Right atrium auricular region (tissue), 2 donors: ENCODE measurements around the gene FUT9. TPM values are rescaled to one million over a fixed set of nuclear protein-coding genes. Genes with fewer than 3 reads are reported as not detected.

Source experiments
- DNase-seq: peaks from one replicate; pipeline ENCODE4 v3.0.0-alpha.2; 2019; ENCODE audit warnings: low spot score
- H3K27ac ChIP-seq, 2 donors: fragments of 200-600 bp; sonication (generic); 1 replicate in 1 of 2; 2 replicates in 1 of 2; pipeline ENCODE4 v1.5.1; 2016 to 2019
- H3K27me3 ChIP-seq, 2 donors: fragments of 200-600 bp; sonication (generic); one replicate each; pipeline versions ENCODE4 v1.5.1 to v1.6.0; 2017 to 2019
- H3K36me3 ChIP-seq: fragments of 200-600 bp; sonication (generic); one replicate; pipeline ENCODE4 v1.5.1; 2016
- H3K4me1 ChIP-seq, 2 donors: fragments of 200-600 bp; sonication (generic); one replicate each; pipeline versions ENCODE4 v1.5.1 to v1.6.0; 2017 to 2019
- H3K4me3 ChIP-seq, 2 donors: fragments of 200-600 bp; sonication (generic); 1 replicate in 1 of 2; 2 replicates in 1 of 2; pipeline ENCODE4 v1.5.1; 2017 to 2019; ENCODE audit warnings: mild to moderate bottlenecking in 1 of 2, moderate library complexity in 1 of 2
- H3K9me3 ChIP-seq, 2 donors: fragments of 200-600 bp; sonication (generic); one replicate each; pipeline ENCODE4 v1.5.1; 2019
- total RNA-seq, 2 donors: library from RNA; depleted of rRNA; stranded (reverse); fragments of >200 nt; gene quantifications; one replicate each; pipeline ENCODE4 v1.1.0, GENCODE V29; 2016
- TF ChIP-seq, protein P1 (sequence below), 2 donors: fragments of 200-600 bp; sonication (generic); IDR thresholded peaks; one replicate each; pipeline ENCODE4 v1.5.1; 2019; ENCODE audit warnings: antibody characterized with exemption in 2 of 2

The FUT9 gene
- total RNA-seq, 2 donors from 2014 or later, result not detected

GRCh38 chr6:96156425-96156824, 140.7 kb downstream of the FUT9 start:
- no peaks in the 10 kb centered on the region for H3K27me3 ChIP-seq
- DNase-seq, result no peak
- no peaks in the 10 kb centered on the region for H3K9me3 ChIP-seq
- no peaks in the 10 kb centered on the region for H3K4me1 ChIP-seq
- H3K4me3 ChIP-seq, result no peak overlapping the region
- TF ChIP-seq, protein P1, sequence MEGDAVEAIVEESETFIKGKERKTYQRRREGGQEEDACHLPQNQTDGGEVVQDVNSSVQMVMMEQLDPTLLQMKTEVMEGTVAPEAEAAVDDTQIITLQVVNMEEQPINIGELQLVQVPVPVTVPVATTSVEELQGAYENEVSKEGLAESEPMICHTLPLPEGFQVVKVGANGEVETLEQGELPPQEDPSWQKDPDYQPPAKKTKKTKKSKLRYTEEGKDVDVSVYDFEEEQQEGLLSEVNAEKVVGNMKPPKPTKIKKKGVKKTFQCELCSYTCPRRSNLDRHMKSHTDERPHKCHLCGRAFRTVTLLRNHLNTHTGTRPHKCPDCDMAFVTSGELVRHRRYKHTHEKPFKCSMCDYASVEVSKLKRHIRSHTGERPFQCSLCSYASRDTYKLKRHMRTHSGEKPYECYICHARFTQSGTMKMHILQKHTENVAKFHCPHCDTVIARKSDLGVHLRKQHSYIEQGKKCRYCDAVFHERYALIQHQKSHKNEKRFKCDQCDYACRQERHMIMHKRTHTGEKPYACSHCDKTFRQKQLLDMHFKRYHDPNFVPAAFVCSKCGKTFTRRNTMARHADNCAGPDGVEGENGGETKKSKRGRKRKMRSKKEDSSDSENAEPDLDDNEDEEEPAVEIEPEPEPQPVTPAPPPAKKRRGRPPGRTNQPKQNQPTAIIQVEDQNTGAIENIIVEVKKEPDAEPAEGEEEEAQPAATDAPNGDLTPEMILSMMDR (IDR thresholded peaks at IDR 0.05), result no peak
- H3K36me3 ChIP-seq, result no peaks in the 10 kb centered on the region
- H3K27ac ChIP-seq, result no peak overlapping the region

- no peak for DNase-seq
- Histone ChIP-seq H3K9me3 (no peaks in the 10 kb centered on the region), H3K27ac (no peak overlapping the region), H3K27me3 (no peaks in the 10 kb centered on the region), H3K36me3 (no peaks in the 10 kb centered on the region), H3K4me3 (no peak overlapping the region), H3K4me1 (no peaks in the 10 kb centered on the region)
- TF ChIP-seq, protein P1 (IDR thresholded peaks at IDR 0.05), result no peak
Observed at GRCh38 chr6:96157018-96157565, 141.3 kb downstream of the FUT9 start.

DNA sequence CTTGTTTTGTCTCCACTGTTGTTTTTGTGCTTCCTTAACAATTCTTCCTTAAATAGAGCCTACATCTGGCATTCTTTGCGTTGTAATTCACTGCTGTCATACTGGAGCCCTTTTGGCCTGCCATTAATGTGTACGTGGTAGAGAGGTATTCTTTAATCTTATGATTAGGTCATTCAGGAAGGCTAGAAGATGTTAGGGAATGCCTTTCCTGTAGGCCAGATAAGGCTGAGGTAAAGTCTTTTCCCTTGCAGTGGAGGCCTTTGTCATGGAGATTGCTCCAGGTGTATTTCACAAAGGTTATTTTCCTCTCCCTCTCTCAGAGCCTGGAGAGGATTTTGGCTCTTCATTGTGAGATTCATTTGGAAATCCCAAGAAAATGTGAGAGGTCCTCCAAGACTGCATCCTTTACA, 146.9 kb downstream of the FUT9 start:
- no peak overlapping the region for H3K4me3 ChIP-seq
- H3K27ac ChIP-seq, result no peak overlapping the region
- H3K9me3 ChIP-seq, result no peaks in the 10 kb centered on the region
- no peak for DNase-seq
- no peaks in the 10 kb centered on the region for H3K4me1 ChIP-seq
- H3K36me3 ChIP-seq, result no peaks in the 10 kb centered on the region
- no peaks in the 10 kb centered on the region for H3K27me3 ChIP-seq
- TF ChIP-seq, protein P1 (IDR thresholded peaks at IDR 0.05), result no peak

- Histone ChIP-seq H3K4me1 (no peaks in the 10 kb centered on the region), H3K4me3 (no peak overlapping the region), H3K27me3 (no peaks in the 10 kb centered on the region), H3K27ac (no peak overlapping the region), H3K9me3 (no peaks in the 10 kb centered on the region), H3K36me3 (no peaks in the 10 kb centered on the region)
- no peak for DNase-seq
- TF ChIP-seq, protein P1 (IDR thresholded peaks at IDR 0.05), result no peak
Observed at GRCh38 chr6:96164802-96165201, 149.0 kb downstream of the FUT9 start.

- H3K4me1 ChIP-seq, result no peaks in the 10 kb centered on the region
- DNase-seq, result no peak
- no peaks in the 10 kb centered on the region for H3K9me3 ChIP-seq
- no peaks in the 10 kb centered on the region for H3K36me3 ChIP-seq
- no peak overlapping the region for H3K4me3 ChIP-seq
- no peak overlapping the region for H3K27ac ChIP-seq
- no peaks in the 10 kb centered on the region for H3K27me3 ChIP-seq
- TF ChIP-seq, protein P1 (IDR thresholded peaks at IDR 0.05), result no peak
Observed at GRCh38 chr6:96171112-96171511, 155.3 kb downstream of the FUT9 start.

DNA sequence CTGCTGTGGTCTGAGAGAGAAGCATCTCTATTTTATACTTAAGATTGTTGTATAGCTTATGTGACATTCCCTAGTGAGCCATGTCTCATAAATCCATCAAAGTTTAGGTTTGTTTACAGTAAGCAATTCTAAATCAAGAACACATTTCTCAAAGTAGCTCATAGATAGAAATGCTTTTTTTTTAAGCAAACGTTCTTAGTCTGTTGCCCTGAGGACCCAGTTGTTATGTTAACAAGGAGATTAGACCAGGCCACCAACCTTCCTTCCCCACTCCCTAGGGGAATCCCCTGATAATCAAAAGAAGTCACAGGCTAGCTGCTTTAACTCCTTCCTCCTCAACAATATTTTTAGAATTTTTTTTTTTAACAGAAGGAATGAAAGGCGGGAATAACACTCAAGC, 169.0 kb downstream of the FUT9 start:
- Histone ChIP-seq H3K4me3 (no peak overlapping the region), H3K27ac (no peak overlapping the region), H3K27me3 (no peaks in the 10 kb centered on the region), H3K9me3 (no peaks in the 10 kb centered on the region), H3K4me1 (no peaks in the 10 kb centered on the region), H3K36me3 (no peaks in the 10 kb centered on the region)
- TF ChIP-seq, protein P1 (IDR thresholded peaks at IDR 0.05), result no peak
- no peak for DNase-seq
